Ovary (tissue), 9 donors: ENCODE results near the gene PARD3B. TPM values are rescaled to one million over a fixed set of nuclear protein-coding genes. Genes with fewer than 3 reads are reported as not detected.

Source experiments
- DNase-seq, 5 donors: peaks; one replicate each; pipeline ENCODE4 v3.0.0-alpha.2; 2019 to 2020
- H3K27ac ChIP-seq, 2 donors: fragments of 200-600 bp; one replicate each; pipeline versions ENCODE4 v1.5.1 to v1.8.0; 2019 to 2022
- H3K27me3 ChIP-seq: fragments of 200-600 bp; one replicate; pipeline ENCODE4 v1.8.0; 2022
- H3K36me3 ChIP-seq: fragments of 200-600 bp; sonication (generic); one replicate; pipeline ENCODE4 v1.5.1; 2019
- H3K4me1 ChIP-seq: one replicate; pipeline ENCODE4 v1.8.1; 2013; ENCODE audit warnings: mild to moderate bottlenecking, moderate library complexity; ENCODE audit not compliant: insufficient read depth
- H3K4me3 ChIP-seq: fragments of 200-600 bp; sonication (generic); one replicate; pipeline ENCODE4 v1.5.1; 2017
- H3K9me3 ChIP-seq, 2 donors: fragments of 200-600 bp in 1 of 2; sonication (generic) in 1 of 2; one replicate each; pipeline versions ENCODE4 v1.5.1 to v1.8.1; 2013 to 2019; ENCODE audit warnings: mild to moderate bottlenecking in 1 of 2, moderate library complexity in 1 of 2
- EP300 ChIP-seq: sonication (generic); formaldehyde crosslinking; IDR thresholded peaks from one replicate; pipeline ENCODE4 v1.6.1; 2017; ENCODE audit warnings: antibody characterized with exemption
- POLR2A ChIP-seq: fragments of 450-650 bp; IDR thresholded peaks from one replicate; pipeline ENCODE4 v1.6.1; 2017; ENCODE audit warnings: antibody characterized with exemption, mild to moderate bottlenecking, moderate library complexity
- WGBS, 3 donors: extraction: QIAGEN DNeasy Blood & Tissue Kit in 1 of 3; methylation state at CpG; one replicate each; pipeline versions ENCODE4 v1.1.5 to v1.1.7; 2013 to 2017; 5-methylcytosine and 5-hydroxymethylcytosine counted together
- intact Hi-C, 4 donors: fragments of 100-400 bp; cut with DNase I; formaldehyde crosslinking; loops; one replicate each; pipeline versions ENCODE4 v1.11.0 to v1.15.1; 2022 to 2023
- polyA plus RNA-seq, 2 donors: library from polyadenylated mRNA; stranded (reverse); fragments of 200-250 nt in 1 of 2; fragments of 350-450 nt in 1 of 2; fragmentation: Illumina TruSeq in 1 of 2; extraction: RNeasy Lipid Tissue Mini Kit (QIAGEN cat#74804) in 1 of 2; gene quantifications; one replicate each; pipeline ENCODE4 v1.2.3, GENCODE V29; 2013 to 2014
- total RNA-seq, 7 donors: library from RNA; depleted of rRNA in 2 of 7; stranded (reverse); fragments of >200 nt in 2 of 7; fragmentation: NEBNext Ultra II Directional in 3 of 7; extraction: Animal tissue kit (Norgen Biotek cat#: 25700) in 3 of 7; gene quantifications; one replicate each; pipeline versions ENCODE4 v1.1.0 to v1.2.4, GENCODE V29; 2016 to 2023
- TF ChIP-seq, protein P1 (sequence below), 3 donors: fragments of 450-650 bp in 2 of 3; fragments of 200-600 bp in 1 of 3; IDR thresholded peaks; one replicate each; pipeline versions ENCODE4 v1.5.1 to v1.8.0; 2016 to 2022; ENCODE audit warnings: antibody characterized with exemption in 3 of 3, mild to moderate bottlenecking in 1 of 3
- donor health status: DM: no; HTN: no; CAD: no; lungs with moderate emphysema.
- donor health status: DM: no; HTN: no; CAD: no.
- donor health status: Bipolar disorder and iron deficiency.
- donor health status: DM: yes; HTN: yes; CAD: no.
- donor health status: DM: no; HTN: no; CAD: no.
- donor health status: DM: yes; HTN: yes; CAD: no.

The PARD3B gene
- total and polyA plus RNA-seq, 9 donors, result 8.2 to 46.6 (median 28.7) TPM

DNA sequence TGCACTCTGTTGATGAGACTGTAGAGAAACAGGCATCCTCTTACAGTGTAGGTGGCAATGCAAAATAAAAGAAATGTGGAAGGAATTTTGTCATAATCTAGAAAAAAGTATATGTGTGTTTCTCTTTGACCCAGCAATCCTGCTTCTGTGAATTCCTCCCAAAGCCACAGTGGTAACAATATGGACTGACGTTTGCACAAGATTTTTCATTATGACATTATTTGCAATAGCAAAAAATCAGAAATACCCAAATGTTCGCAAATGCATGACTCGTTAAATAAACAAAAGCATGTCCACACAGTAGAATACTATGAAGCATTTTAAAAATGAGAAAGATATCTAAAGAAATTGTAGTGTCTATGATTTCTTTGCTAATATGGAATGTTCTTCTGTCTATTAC lies 881.8 kb downstream of the PARD3B start:
- intact Hi-C loops, result no loop called here
- DNase-seq, result no peak
- no peaks in the 10 kb centered on the region for H3K4me1 ChIP-seq
- H3K27me3 ChIP-seq, result no peaks in the 10 kb centered on the region
- TF ChIP-seq EP300 (no peak), POLR2A (no peak)
- TF ChIP-seq, protein P1, sequence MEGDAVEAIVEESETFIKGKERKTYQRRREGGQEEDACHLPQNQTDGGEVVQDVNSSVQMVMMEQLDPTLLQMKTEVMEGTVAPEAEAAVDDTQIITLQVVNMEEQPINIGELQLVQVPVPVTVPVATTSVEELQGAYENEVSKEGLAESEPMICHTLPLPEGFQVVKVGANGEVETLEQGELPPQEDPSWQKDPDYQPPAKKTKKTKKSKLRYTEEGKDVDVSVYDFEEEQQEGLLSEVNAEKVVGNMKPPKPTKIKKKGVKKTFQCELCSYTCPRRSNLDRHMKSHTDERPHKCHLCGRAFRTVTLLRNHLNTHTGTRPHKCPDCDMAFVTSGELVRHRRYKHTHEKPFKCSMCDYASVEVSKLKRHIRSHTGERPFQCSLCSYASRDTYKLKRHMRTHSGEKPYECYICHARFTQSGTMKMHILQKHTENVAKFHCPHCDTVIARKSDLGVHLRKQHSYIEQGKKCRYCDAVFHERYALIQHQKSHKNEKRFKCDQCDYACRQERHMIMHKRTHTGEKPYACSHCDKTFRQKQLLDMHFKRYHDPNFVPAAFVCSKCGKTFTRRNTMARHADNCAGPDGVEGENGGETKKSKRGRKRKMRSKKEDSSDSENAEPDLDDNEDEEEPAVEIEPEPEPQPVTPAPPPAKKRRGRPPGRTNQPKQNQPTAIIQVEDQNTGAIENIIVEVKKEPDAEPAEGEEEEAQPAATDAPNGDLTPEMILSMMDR (IDR thresholded peaks at IDR 0.05), result no peak
- H3K27ac ChIP-seq, result no peak overlapping the region
- no peak overlapping the region for H3K4me3 ChIP-seq
- no peaks in the 10 kb centered on the region for H3K9me3 ChIP-seq
- WGBS, 3 donors, result 74 to 84% (median 80%) methylated on average over 3 of the region's 3 CpGs
- H3K36me3 ChIP-seq, result no peaks in the 10 kb centered on the region

DNA sequence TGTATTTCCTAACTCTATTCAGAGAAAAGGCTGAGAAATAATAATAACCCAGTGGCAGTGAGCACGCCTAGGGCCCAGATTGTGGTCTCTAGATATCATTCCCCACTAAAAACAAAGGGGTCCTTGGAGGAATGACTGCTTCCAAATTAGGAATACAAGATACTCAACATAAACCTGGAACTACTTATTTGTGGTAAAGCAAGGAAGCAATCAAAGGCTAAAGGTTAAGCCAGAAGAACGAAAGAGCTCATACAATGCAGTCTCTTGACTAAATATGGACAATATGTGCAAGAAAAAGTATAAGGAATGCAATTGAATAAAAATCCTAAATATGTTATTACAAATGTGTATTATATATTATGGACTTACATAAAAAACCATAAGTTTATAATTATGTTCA lies 883.5 kb downstream of the PARD3B start:
- Histone ChIP-seq H3K27me3 (no peaks in the 10 kb centered on the region), H3K27ac (no peak overlapping the region), H3K4me1 (no peaks in the 10 kb centered on the region), H3K36me3 (no peaks in the 10 kb centered on the region), H3K9me3 (no peaks in the 10 kb centered on the region), H3K4me3 (no peak overlapping the region)
- intact Hi-C loops, result no loop called here
- 94 to 96% (median 95%) methylated on average over 2 of the region's 2 CpGs for WGBS, 3 donors
- DNase-seq, result no peak
- TF ChIP-seq EP300 (no peak), POLR2A (no peak)
- TF ChIP-seq, protein P1 (IDR thresholded peaks at IDR 0.05), result no peak

DNA sequence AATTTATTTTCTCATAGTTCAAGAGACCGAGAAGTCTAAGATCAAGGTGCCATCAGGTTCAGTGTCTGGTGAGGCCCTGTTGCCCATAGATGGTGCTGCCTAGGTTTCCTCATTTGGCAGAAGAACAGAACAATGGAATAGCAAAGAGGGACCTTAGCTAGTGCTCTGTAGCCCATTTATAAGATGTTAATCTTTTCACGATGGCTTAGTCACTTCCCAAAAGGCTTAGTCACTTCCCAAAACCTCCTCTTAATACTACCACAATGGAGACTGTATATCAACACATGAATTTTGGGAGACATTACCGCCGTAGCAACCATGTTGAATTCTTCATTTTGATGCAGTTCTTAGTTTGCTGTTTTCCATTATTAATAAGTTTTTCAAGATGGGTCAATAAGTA lies 890.7 kb downstream of the PARD3B start:
- intact Hi-C loops, result no loop called here
- no peaks in the 10 kb centered on the region for H3K9me3 ChIP-seq
- peaks cover 1% of the 10 kb centered on the region for H3K4me1 ChIP-seq
- no peak for TF ChIP-seq POLR2A
- no peak for TF ChIP-seq EP300
- TF ChIP-seq, protein P1 (IDR thresholded peaks at IDR 0.05), result no peak
- WGBS, 3 donors, result 92 to 97% (median 96%) methylated on average over 4 of the region's 4 CpGs
- H3K4me3 ChIP-seq, result no peak overlapping the region
- H3K27me3 ChIP-seq, result no peaks in the 10 kb centered on the region
- no peak for DNase-seq
- no peak overlapping the region for H3K27ac ChIP-seq
- H3K36me3 ChIP-seq, result no peaks in the 10 kb centered on the region

DNA sequence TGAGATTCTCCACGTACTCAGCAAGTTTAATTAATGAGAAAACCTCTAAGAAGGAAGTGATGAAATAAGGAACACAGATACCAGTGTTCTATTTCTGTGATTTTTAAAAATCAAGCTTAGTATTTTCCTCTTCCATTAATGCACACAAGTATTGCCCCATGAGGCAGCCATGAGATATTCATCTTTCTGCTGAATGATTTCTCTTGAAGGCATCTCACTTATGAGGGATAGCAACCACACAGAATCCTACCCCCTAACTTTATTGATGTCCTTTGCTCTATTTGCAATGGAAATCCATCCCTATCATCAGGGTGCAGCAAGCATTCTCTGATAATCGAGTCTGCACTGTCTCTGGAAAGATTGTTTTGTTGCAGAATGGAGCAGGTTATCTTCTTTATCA lies 893.0 kb downstream of the PARD3B start:
- DNase-seq, result no peak
- Histone ChIP-seq H3K4me3 (no peak overlapping the region), H3K27me3 (no peaks in the 10 kb centered on the region), H3K36me3 (no peaks in the 10 kb centered on the region), H3K4me1 (peaks cover 1% of the 10 kb centered on the region), H3K9me3 (no peaks in the 10 kb centered on the region), H3K27ac (no peak overlapping the region)
- 11 to 27% (median 11%) methylated on average over 2 of the region's 2 CpGs for WGBS, 3 donors
- no peak for TF ChIP-seq EP300
- TF ChIP-seq, protein P1 (IDR thresholded peaks at IDR 0.05), result no peak
- TF ChIP-seq POLR2A, result no peak
- intact Hi-C loops, result no loop called here

DNA sequence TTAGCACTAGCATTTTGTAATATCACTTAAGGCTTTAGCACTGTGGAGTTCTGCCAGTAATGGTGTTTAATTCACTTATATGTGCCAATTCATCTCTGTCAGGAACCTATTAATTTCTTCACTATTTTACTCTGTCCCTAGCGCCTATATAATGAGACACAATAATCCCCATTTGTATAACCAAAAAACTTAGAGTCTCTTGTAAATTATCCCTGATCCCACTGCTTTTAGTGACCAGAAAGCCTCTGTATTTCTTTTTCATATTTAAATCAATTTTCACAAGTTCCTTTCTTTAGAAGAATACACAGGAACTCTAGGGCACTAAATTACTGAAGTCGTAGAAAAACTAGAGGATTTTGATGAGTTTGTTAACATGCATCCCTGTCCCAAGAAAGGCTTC lies 894.3 kb downstream of the PARD3B start:
- no peak for DNase-seq
- Histone ChIP-seq H3K9me3 (no peaks in the 10 kb centered on the region), H3K27ac (no peak overlapping the region), H3K36me3 (no peaks in the 10 kb centered on the region), H3K4me3 (no peak overlapping the region), H3K27me3 (no peaks in the 10 kb centered on the region), H3K4me1 (peaks cover 1% of the 10 kb centered on the region)
- WGBS, 3 donors, result 85 to 95% (median 94%) methylated on average over 2 of the region's 2 CpGs
- intact Hi-C loops, result no loop called here
- TF ChIP-seq POLR2A (no peak), EP300 (no peak)
- TF ChIP-seq, protein P1 (IDR thresholded peaks at IDR 0.05), result no peak
